Endothelial cell (in vitro differentiated cells): ENCODE data around the gene ANAPC2. TPM values are rescaled to one million over a fixed set of nuclear protein-coding genes. Genes with fewer than 3 reads are reported as not detected.

Experiments
- DNase-seq: peaks from one replicate; pipeline ENCODE4 v3.0.0; 2021; ENCODE audit warnings: low spot score
- H3K27ac Mint-ChIP-seq: one replicate; pipeline ENCODE4 v1.8.0; 2021; ENCODE audit warnings: mixed read lengths, inconsistent platforms; ENCODE audit not compliant: unreplicated experiment
- H3K27me3 Mint-ChIP-seq: one replicate; pipeline ENCODE4 v1.8.0; 2021; ENCODE audit warnings: mild to moderate bottlenecking, moderate library complexity, mixed read lengths, inconsistent platforms; ENCODE audit not compliant: unreplicated experiment
- H3K36me3 Mint-ChIP-seq: one replicate; pipeline ENCODE4 v1.8.0; 2021; ENCODE audit warnings: mild to moderate bottlenecking, low read depth, mixed read lengths, inconsistent platforms; ENCODE audit not compliant: unreplicated experiment
- H3K4me1 Mint-ChIP-seq: one replicate; pipeline ENCODE4 v1.8.0; 2021; ENCODE audit warnings: mild to moderate bottlenecking, mixed read lengths, inconsistent platforms; ENCODE audit not compliant: unreplicated experiment
- H3K4me3 Mint-ChIP-seq: one replicate; pipeline ENCODE4 v1.8.0; 2021; ENCODE audit warnings: mild to moderate bottlenecking, mixed read lengths, inconsistent platforms; ENCODE audit not compliant: unreplicated experiment
- H3K9me3 Mint-ChIP-seq: one replicate; pipeline ENCODE4 v1.8.0; 2021; ENCODE audit warnings: mixed read lengths, inconsistent platforms; ENCODE audit not compliant: unreplicated experiment
- total RNA-seq: library from RNA; stranded (reverse); fragmentation: NEBNext Ultra II Directional; extraction: Animal tissue kit (Norgen Biotek cat#: 25700); gene quantifications from one replicate; pipeline ENCODE4 v1.2.1, GENCODE V29; 2021; ENCODE audit not compliant: unreplicated experiment
- TF ChIP-seq, protein P1 (sequence below): fragments of 200-600 bp; sonication (generic); IDR thresholded peaks from one replicate; pipeline ENCODE4 v1.5.0; 2021; ENCODE audit warnings: antibody characterized with exemption; ENCODE audit not compliant: unreplicated experiment

ANAPC2 gene
- total RNA-seq, 1 donor from 2014 or later: 76.8 TPM

GRCh38 chr9:137228968-137229896 is 40.9 kb upstream of the ANAPC2 start:
- TF ChIP-seq, protein P1, sequence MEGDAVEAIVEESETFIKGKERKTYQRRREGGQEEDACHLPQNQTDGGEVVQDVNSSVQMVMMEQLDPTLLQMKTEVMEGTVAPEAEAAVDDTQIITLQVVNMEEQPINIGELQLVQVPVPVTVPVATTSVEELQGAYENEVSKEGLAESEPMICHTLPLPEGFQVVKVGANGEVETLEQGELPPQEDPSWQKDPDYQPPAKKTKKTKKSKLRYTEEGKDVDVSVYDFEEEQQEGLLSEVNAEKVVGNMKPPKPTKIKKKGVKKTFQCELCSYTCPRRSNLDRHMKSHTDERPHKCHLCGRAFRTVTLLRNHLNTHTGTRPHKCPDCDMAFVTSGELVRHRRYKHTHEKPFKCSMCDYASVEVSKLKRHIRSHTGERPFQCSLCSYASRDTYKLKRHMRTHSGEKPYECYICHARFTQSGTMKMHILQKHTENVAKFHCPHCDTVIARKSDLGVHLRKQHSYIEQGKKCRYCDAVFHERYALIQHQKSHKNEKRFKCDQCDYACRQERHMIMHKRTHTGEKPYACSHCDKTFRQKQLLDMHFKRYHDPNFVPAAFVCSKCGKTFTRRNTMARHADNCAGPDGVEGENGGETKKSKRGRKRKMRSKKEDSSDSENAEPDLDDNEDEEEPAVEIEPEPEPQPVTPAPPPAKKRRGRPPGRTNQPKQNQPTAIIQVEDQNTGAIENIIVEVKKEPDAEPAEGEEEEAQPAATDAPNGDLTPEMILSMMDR: no peak
- no peak overlapping the region for H3K4me3 Mint-ChIP-seq
- H3K27me3 Mint-ChIP-seq: peaks cover 7% of the 10 kb centered on the region
- H3K36me3 Mint-ChIP-seq: no peaks in the 10 kb centered on the region
- no peaks in the 10 kb centered on the region for H3K4me1 Mint-ChIP-seq
- no peaks in the 10 kb centered on the region for H3K9me3 Mint-ChIP-seq
- no peak for DNase-seq
- H3K27ac Mint-ChIP-seq: no peak overlapping the region

GRCh38 chr9:137228506-137228967 is 40.2 kb upstream of the ANAPC2 start:
- H3K9me3 Mint-ChIP-seq: no peaks in the 10 kb centered on the region
- no peak overlapping the region for H3K4me3 Mint-ChIP-seq
- peaks cover 7% of the 10 kb centered on the region for H3K27me3 Mint-ChIP-seq
- no peak for DNase-seq
- TF ChIP-seq, protein P1: no peak
- no peaks in the 10 kb centered on the region for H3K36me3 Mint-ChIP-seq
- H3K27ac Mint-ChIP-seq: no peak overlapping the region
- no peaks in the 10 kb centered on the region for H3K4me1 Mint-ChIP-seq

GRCh38 chr9:137227853-137228505 is 39.6 kb upstream of the ANAPC2 start:
- Mint-ChIP-seq H3K36me3 (no peaks in the 10 kb centered on the region), H3K9me3 (no peaks in the 10 kb centered on the region), H3K27ac (no peak overlapping the region), H3K4me1 (no peaks in the 10 kb centered on the region), H3K4me3 (no peak overlapping the region), H3K27me3 (peaks cover 7% of the 10 kb centered on the region)
- TF ChIP-seq, protein P1: no peak
- no peak for DNase-seq

DNA sequence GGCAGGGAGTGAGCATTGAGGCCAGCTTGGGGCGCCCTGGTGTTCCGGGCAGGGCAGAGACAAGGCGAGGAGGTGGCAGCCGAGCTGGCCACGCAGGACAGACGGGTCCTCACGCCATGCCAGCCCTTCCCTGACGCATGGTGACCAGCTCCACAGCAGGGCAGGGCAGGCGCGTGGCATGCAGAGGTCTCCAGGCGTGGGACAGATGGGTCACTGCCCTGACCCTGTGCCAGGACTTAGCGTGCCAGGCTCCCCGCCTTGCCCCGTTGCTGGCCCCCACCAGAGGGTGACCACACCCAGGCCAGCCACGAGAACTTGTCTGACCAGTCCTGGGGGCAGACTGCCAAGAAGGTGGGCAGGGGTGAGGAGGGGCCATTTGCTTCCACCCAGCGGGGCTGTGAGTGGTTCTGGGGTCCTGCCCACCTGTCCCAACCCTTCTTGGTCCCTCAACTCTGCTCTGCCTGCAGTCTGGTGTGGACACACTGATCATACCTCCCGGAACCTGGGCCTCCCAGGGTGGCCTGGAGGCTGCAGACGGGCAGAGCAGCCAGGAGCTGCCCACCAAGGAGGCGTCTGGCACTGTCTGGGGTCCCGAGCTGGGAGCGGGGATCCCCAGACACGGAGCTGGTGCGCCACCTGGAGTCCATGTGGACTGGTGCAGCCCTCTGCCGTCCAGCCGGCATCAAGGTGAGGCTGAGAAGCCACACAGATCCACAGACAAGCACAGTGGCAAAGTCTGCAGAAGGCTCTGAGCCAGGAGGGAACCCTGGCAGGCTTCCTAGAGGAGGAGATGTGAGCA is 38.9 kb upstream of the ANAPC2 start, which contains the start of gene RNF224:
RNF224 (plus strand) TSS at position 449 of the 799 bp plus-strand sequence. CDS start 834 bp downstream, outside the sequence.
- Mint-ChIP-seq H3K4me3 (no peak within 1 kb of the TSS), H3K9me3 (no peaks in the 10 kb centered on the region), H3K4me1 (no peaks in the 10 kb centered on the region), H3K36me3 (no peaks in the 10 kb centered on the region), H3K27me3 (peaks cover 7% of the 10 kb centered on the region), H3K27ac (no peak within 1 kb of the TSS)
- peak; percentile 84 for DNase-seq
- TF ChIP-seq, protein P1: peak; percentile 81
